Neural cell (in vitro differentiated cells): ENCODE measurements around the gene GGT5. TPM values are rescaled to one million over a fixed set of nuclear protein-coding genes. Genes with fewer than 3 reads are reported as not detected.

ENCODE experiments used
- H2AFZ ChIP-seq: fragments of 200-600, 300-800 bp; sonication (generic), shearing (Covaris generic); 2 replicates; pipeline ENCODE4 v1.6.0; 2014; ENCODE audit warnings: low read depth, mild to moderate bottlenecking, antibody characterized with exemption, low read length, moderate library complexity
- H3F3A ChIP-seq: fragments of 200-600 bp; shearing (Covaris generic); 2 replicates; pipeline ENCODE4 v1.6.1; 2016; ENCODE audit warnings: mild to moderate bottlenecking, moderate library complexity, mixed read lengths, antibody characterized with exemption, low read length; ENCODE audit not compliant: insufficient read depth, poor library complexity, severe bottlenecking
- H3K27ac ChIP-seq: fragments of 200-600, 300-800 bp; sonication (generic), shearing (Covaris generic); 2 replicates; pipeline ENCODE4 v1.5.1; 2014; ENCODE audit warnings: mild to moderate bottlenecking, low read length, moderate library complexity
- H3K27me3 ChIP-seq: fragments of 300-800, 200-600 bp; sonication (generic), shearing (Covaris generic); 2 replicates; pipeline ENCODE4 v1.6.0; 2014; ENCODE audit warnings: mild to moderate bottlenecking, low read depth, low read length, moderate library complexity; ENCODE audit not compliant: insufficient read depth
- H3K36me3 ChIP-seq: fragments of 300-800, 200-600 bp; sonication (generic), shearing (Covaris generic); 2 replicates; pipeline ENCODE4 v1.5.1; 2014; ENCODE audit warnings: mild to moderate bottlenecking, antibody characterized with exemption, low read length, moderate library complexity; ENCODE audit not compliant: insufficient read depth
- H3K4me2 ChIP-seq: fragments of 300-800, 200-600 bp; sonication (generic), shearing (Covaris generic); 2 replicates; pipeline ENCODE4 v1.6.0; 2014; ENCODE audit warnings: mild to moderate bottlenecking, low read length
- H3K4me3 ChIP-seq: fragments of 300-800, 200-600 bp; sonication (generic), shearing (Covaris generic); 2 replicates; pipeline ENCODE4 v1.5.1; 2014; ENCODE audit warnings: mild to moderate bottlenecking, low read length, moderate library complexity
- H3K79me2 ChIP-seq: fragments of 200-600 bp; shearing (Covaris generic); replicated peaks from 2 replicates; pipeline ENCODE4 v1.6.0; 2014; ENCODE audit warnings: mild to moderate bottlenecking, low read length, moderate library complexity; ENCODE audit not compliant: insufficient read depth
- H3K9ac ChIP-seq: fragments of 300-800, 200-600 bp; sonication (generic), shearing (Covaris generic); 2 replicates; pipeline ENCODE4 v1.6.1; 2016; ENCODE audit warnings: mild to moderate bottlenecking, low read length, mixed read lengths
- H3K9me2 ChIP-seq: fragments of 200-600 bp; shearing (Covaris generic); 2 replicates; pipeline ENCODE4 v1.6.1; 2016; ENCODE audit warnings: mild to moderate bottlenecking, low read length, mixed read lengths; ENCODE audit not compliant: insufficient read depth
- H3K9me3 ChIP-seq: fragments of 200-600, 300-800 bp; sonication (generic), shearing (Covaris generic); 2 replicates; pipeline ENCODE4 v1.6.1; 2016; ENCODE audit warnings: mild to moderate bottlenecking, mixed run types, low read length, moderate library complexity, mixed read lengths
- H4K20me1 ChIP-seq: fragments of 200-600 bp; shearing (Covaris generic); 2 replicates; pipeline ENCODE4 v1.6.1; 2016; ENCODE audit warnings: mild to moderate bottlenecking, mixed run types; ENCODE audit not compliant: insufficient read depth
- CTCF ChIP-seq: fragments of 450-650 bp; IDR thresholded peaks from 2 replicates; pipeline ENCODE4 v1.5.1; 2014; ENCODE audit warnings: antibody characterized with exemption, mild to moderate bottlenecking, moderate library complexity; ENCODE audit not compliant: poor library complexity, severe bottlenecking
- EP300 ChIP-seq: fragments of 450-650 bp; conservative IDR thresholded peaks from 2 replicates; pipeline ENCODE4 v1.6.1; 2014; ENCODE audit warnings: antibody characterized with exemption, mild to moderate bottlenecking, moderate library complexity; ENCODE audit not compliant: poor library complexity, severe bottlenecking
- EZH2 ChIP-seq: fragments of 200-600, 300-800 bp; shearing (Covaris generic), sonication (generic); IDR thresholded peaks from 2 replicates; pipeline ENCODE4 v1.6.1; 2014; ENCODE audit warnings: antibody characterized with exemption, low read length, borderline replicate concordance, mild to moderate bottlenecking; ENCODE audit not compliant: insufficient read depth, poor library complexity, severe bottlenecking
- MXI1 ChIP-seq: fragments of 450-650 bp; conservative IDR thresholded peaks from 2 replicates; pipeline ENCODE4 v1.6.1; 2014; ENCODE audit warnings: antibody characterized with exemption, mild to moderate bottlenecking; ENCODE audit not compliant: poor library complexity, severe bottlenecking
- POLR2AphosphoS5 ChIP-seq: IDR thresholded peaks from 2 replicates; pipeline ENCODE4 v1.6.1; 2012
- RAD21 ChIP-seq: fragments of 450-650 bp; conservative IDR thresholded peaks from 2 replicates; pipeline ENCODE4 v1.6.1; 2014; ENCODE audit warnings: antibody characterized with exemption, mild to moderate bottlenecking, moderate library complexity
- REST ChIP-seq: IDR thresholded peaks from 2 replicates; pipeline ENCODE4 v1.6.1; 2012; ENCODE audit warnings: borderline replicate concordance
- SMC3 ChIP-seq: fragments of 450-650 bp; conservative IDR thresholded peaks from 2 replicates; pipeline ENCODE4 v1.6.1; 2014; ENCODE audit warnings: antibody characterized with exemption, mild to moderate bottlenecking, moderate library complexity; ENCODE audit not compliant: poor library complexity
- TAF1 ChIP-seq: IDR thresholded peaks from 2 replicates; pipeline ENCODE4 v1.6.1; 2012; ENCODE audit warnings: low read depth
- polyA plus RNA-seq: library from polyadenylated mRNA; depleted of rRNA; stranded (reverse); fragments of >200 nt; gene quantifications from 2 replicates; pipeline ENCODE4 v1.2.3, GENCODE V29; 2014

GGT5 gene
- polyA plus RNA-seq, 1 donor from 2014 or later, result 0.12 TPM

GRCh38 chr22:24198682-24199052 is 46.2 kb downstream of the GGT5 start:
- H3K9me2 ChIP-seq, result no peaks in the 10 kb centered on the region
- H2AFZ ChIP-seq, result no peak overlapping the region
- H3K36me3 ChIP-seq, result no peaks in the 10 kb centered on the region
- no peak overlapping the region for H3K4me2 ChIP-seq
- TF ChIP-seq REST, result no peak
- no peak for TF ChIP-seq EZH2
- no peak for TF ChIP-seq POLR2AphosphoS5
- no peak for TF ChIP-seq SMC3
- TF ChIP-seq CTCF, result no peak
- no peak for TF ChIP-seq RAD21
- no peak for TF ChIP-seq EP300
- TF ChIP-seq TAF1, result no peak
- no peak for TF ChIP-seq MXI1
- H3K27me3 ChIP-seq, result no peaks in the 10 kb centered on the region
- no peaks in the 10 kb centered on the region for H3K9me3 ChIP-seq
- H4K20me1 ChIP-seq, result no peaks in the 10 kb centered on the region
- no peaks in the 10 kb centered on the region for H3F3A ChIP-seq
- no peak overlapping the region for H3K27ac ChIP-seq
- no peak overlapping the region for H3K4me3 ChIP-seq
- H3K9ac ChIP-seq, result no peak overlapping the region
- H3K79me2 ChIP-seq, result no peaks in the 10 kb centered on the region

- Histone ChIP-seq H3K9ac (no peak overlapping the region), H3K27ac (no peak overlapping the region), H4K20me1 (no peaks in the 10 kb centered on the region), H3K79me2 (no peaks in the 10 kb centered on the region), H3K4me2 (no peak overlapping the region), H3F3A (no peaks in the 10 kb centered on the region), H3K27me3 (no peaks in the 10 kb centered on the region), H3K36me3 (no peaks in the 10 kb centered on the region), H3K9me2 (no peaks in the 10 kb centered on the region), H3K9me3 (no peaks in the 10 kb centered on the region), H3K4me3 (no peak overlapping the region), H2AFZ (no peak overlapping the region)
- no peak for TF ChIP-seq MXI1
- TF ChIP-seq EZH2, result no peak
- TF ChIP-seq REST, result no peak
- no peak for TF ChIP-seq CTCF
- no peak for TF ChIP-seq POLR2AphosphoS5
Measured at GRCh38 chr22:24191893-24192292, 53.0 kb downstream of the GGT5 start.
